ENCODE results near the gene TRNP1. TPM values are rescaled to one million over a fixed set of nuclear protein-coding genes. Genes with fewer than 3 reads are reported as not detected.
A peak's percentile ranks its signal among the peaks of the same experiment; 100 is the strongest.

TRNP1 gene
- total RNA-seq, 1 donor, result 19.1 TPM

DNA sequence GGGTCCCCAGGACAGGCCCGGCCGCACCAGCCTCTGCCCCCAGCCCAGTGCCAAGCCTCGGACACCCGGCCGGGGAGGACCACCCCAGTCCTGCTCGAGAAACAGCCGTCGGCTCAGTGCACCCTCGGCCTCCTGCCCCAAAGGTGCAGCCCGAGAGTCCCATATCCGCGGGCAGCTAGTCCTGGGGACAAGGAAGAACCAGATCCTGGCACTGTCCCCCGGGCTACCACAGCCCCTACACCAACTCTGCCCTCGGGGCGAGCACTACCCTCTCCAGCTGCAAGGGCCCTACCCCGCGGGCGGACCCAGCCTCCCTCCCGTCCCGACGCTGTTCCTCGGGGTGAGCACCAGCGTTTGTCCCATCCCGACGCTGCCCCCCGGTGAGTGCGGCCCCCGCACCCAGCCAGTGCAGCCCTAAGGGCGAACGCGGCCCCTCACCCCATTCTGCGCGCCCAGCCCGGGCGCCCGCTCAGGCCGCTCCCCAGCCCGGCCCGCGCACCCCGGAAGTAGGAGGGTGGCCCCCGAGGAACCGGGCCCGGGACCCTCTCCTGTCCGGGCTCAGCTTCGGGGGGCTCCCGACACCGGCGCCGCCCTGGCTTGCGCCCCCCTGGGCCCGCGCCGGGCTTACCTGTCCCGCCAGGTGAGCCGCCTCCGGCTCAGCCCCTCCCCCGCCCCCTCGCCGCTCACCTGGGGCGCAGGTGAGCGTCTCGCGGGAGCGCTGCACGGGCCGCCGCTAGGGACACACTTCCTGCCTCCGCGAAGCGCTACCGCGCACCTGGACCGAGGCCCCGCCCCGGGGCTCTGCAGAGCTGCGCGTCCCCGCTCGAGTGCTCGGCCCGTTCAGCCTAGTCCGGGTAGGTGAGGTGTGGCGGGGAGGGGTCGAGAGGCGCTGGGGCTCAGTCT, 33.5 kb upstream of the TRNP1 start, which contains the start of gene KDF1:
KDF1 (minus strand) TSS at position 747 of the 903 bp plus-strand sequence. CDS start 8,088 bp downstream, outside the sequence.
- TF ChIP-seq, protein P1, sequence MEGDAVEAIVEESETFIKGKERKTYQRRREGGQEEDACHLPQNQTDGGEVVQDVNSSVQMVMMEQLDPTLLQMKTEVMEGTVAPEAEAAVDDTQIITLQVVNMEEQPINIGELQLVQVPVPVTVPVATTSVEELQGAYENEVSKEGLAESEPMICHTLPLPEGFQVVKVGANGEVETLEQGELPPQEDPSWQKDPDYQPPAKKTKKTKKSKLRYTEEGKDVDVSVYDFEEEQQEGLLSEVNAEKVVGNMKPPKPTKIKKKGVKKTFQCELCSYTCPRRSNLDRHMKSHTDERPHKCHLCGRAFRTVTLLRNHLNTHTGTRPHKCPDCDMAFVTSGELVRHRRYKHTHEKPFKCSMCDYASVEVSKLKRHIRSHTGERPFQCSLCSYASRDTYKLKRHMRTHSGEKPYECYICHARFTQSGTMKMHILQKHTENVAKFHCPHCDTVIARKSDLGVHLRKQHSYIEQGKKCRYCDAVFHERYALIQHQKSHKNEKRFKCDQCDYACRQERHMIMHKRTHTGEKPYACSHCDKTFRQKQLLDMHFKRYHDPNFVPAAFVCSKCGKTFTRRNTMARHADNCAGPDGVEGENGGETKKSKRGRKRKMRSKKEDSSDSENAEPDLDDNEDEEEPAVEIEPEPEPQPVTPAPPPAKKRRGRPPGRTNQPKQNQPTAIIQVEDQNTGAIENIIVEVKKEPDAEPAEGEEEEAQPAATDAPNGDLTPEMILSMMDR (IDR thresholded peaks at IDR 0.05; ENCODE audit: insufficient read depth, low read length), result no peak
- DNase-seq (ENCODE audit: low read depth), result no peak
- no peak within 1 kb of the TSS for H3K4me3 ChIP-seq (ENCODE audit: low read depth, low read length)

GRCh38 chr1:26960625-26960966, 32.9 kb upstream of the TRNP1 start:
- TF ChIP-seq, protein P1 (IDR thresholded peaks at IDR 0.05; ENCODE audit: insufficient read depth, low read length), result no peak
- no peak overlapping the region for H3K4me3 ChIP-seq (ENCODE audit: low read depth, low read length)

DNA sequence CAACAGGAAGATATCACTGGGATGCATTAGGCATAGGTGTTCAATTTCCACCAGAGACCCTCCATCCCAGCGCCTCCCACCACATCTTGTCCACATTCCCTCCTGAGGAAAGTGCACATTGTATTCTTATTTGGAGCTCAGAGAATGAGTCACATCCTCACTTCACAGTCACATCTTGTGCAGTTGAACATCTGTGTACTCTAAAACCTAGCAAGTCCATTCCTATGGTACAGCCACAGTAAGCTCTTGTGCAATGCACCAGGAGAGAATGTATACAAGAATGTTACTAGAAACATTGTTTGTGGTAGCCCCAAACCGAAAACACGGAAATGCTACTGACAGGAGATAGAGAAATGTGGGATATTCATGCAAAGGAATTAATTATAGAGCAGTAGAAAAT, 31.7 kb upstream of the TRNP1 start:
- no peak overlapping the region for H3K4me3 ChIP-seq (ENCODE audit: low read depth, low read length)
- DNase-seq (ENCODE audit: low read depth), result peak; percentile 74
- TF ChIP-seq, protein P1 (IDR thresholded peaks at IDR 0.05; ENCODE audit: insufficient read depth, low read length), result no peak

More at GRCh38 chr1:26960625-26960966, 32.9 kb upstream of the TRNP1 start:
- no peak for DNase-seq (ENCODE audit: low read depth)

- TF ChIP-seq, protein P1 (IDR thresholded peaks at IDR 0.05; ENCODE audit: insufficient read depth, low read length), result no peak
- DNase-seq (ENCODE audit: low read depth), result no peak
- no peak overlapping the region for H3K4me3 ChIP-seq (ENCODE audit: low read depth, low read length)
These were observed 28.3 kb upstream of the TRNP1 start for GRCh38 chr1:26965213-26965612.

DNA sequence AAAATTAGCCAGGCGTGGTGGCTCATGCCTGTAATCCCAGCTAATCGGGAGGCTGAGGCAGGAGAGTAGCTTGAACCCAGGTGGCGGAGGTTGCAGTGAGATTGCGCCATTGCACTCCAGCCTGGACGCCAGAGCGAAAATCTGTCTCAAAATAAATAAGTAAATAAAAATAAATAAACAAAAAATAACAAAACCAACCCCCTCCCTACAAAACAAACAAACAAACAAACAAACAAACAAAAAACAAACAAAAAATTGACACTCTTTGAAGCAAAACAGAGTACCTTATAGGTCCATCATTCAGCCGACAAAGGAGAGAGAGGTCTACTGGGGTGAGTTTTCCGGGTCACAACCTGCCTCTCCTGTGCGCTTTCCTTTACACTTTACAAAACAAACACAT, 27.9 kb upstream of the TRNP1 start:
- TF ChIP-seq, protein P1 (IDR thresholded peaks at IDR 0.05; ENCODE audit: insufficient read depth, low read length), result no peak
- no peak for DNase-seq (ENCODE audit: low read depth)
- H3K4me3 ChIP-seq (ENCODE audit: low read depth, low read length), result no peak overlapping the region

GRCh38 chr1:26970810-26971209, 22.7 kb upstream of the TRNP1 start:
- DNase-seq (ENCODE audit: low read depth), result peak; percentile 35
- TF ChIP-seq, protein P1 (IDR thresholded peaks at IDR 0.05; ENCODE audit: insufficient read depth, low read length), result no peak
- H3K4me3 ChIP-seq (ENCODE audit: low read depth, low read length), result no peak overlapping the region

Data from fibroblast of the aortic adventitia (primary cell).